CD8-positive, alpha-beta memory T cell (primary cell): ENCODE results near the gene DCAF15. TPM values are rescaled to one million over a fixed set of nuclear protein-coding genes. Genes with fewer than 3 reads are reported as not detected.

Source experiments
- CTCF ChIA-PET: fragments of 350-600 bp; sonication (Branson Sonifier 250); formaldehyde crosslinking; loops from one replicate; lab custom pipeline; 2021; ENCODE audit warnings: antibody characterized with exemption; lab: Charles Lee
- POLR2A ChIA-PET: fragments of 350-600 bp; sonication (Branson Sonifier 250); formaldehyde crosslinking; loops from one replicate; lab custom pipeline; 2021; ENCODE audit warnings: antibody characterized with exemption; lab: Charles Lee
- DNase-seq, 5 donors: peaks; one replicate each; pipeline versions ENCODE4 v3.0.0 to v3.0.0-alpha.2; 2020 to 2022; ENCODE audit warnings: mixed read lengths in 1 of 5
- H3K27ac ChIP-seq: one replicate; pipeline ENCODE4 v1.7.0; 2013; ENCODE audit warnings: low read depth, mild to moderate bottlenecking, low read length, moderate library complexity
- H3K27me3 ChIP-seq: 2 replicates; pipeline ENCODE4 v1.7.0; 2013; ENCODE audit warnings: low read length, mild to moderate bottlenecking; ENCODE audit not compliant: insufficient read depth, poor library complexity, severe bottlenecking
- H3K36me3 ChIP-seq: 2 replicates; pipeline ENCODE4 v1.7.0; 2013; ENCODE audit warnings: mild to moderate bottlenecking, low read length, moderate library complexity; ENCODE audit not compliant: insufficient read depth
- H3K4me1 ChIP-seq: 2 replicates; pipeline ENCODE4 v1.7.0; 2013; ENCODE audit warnings: mild to moderate bottlenecking, low read length, moderate library complexity; ENCODE audit not compliant: insufficient read depth
- H3K4me3 ChIP-seq: 2 replicates; pipeline ENCODE4 v1.7.0; 2013; ENCODE audit warnings: mild to moderate bottlenecking, low read length
- H3K9me3 ChIP-seq: 2 replicates; pipeline ENCODE4 v1.7.0; 2013; ENCODE audit warnings: mild to moderate bottlenecking, low read length
- H3K27ac Mint-ChIP-seq, 8 donors: one replicate each; pipeline ENCODE4 v1.8.0; 2020 to 2021; ENCODE audit warnings: mixed read lengths in 8 of 8, mild to moderate bottlenecking in 6 of 8, inconsistent platforms in 3 of 8, moderate library complexity in 3 of 8
- H3K27me3 Mint-ChIP-seq, 2 donors: one replicate each; pipeline ENCODE4 v1.8.0; 2020 to 2021; ENCODE audit warnings: mixed read lengths in 2 of 2, mild to moderate bottlenecking in 1 of 2, moderate library complexity in 1 of 2
- H3K36me3 Mint-ChIP-seq, 3 donors: one replicate each; pipeline ENCODE4 v1.8.0; 2020 to 2021; ENCODE audit warnings: mixed read lengths in 3 of 3, inconsistent platforms in 1 of 3, mild to moderate bottlenecking in 1 of 3
- H3K4me1 Mint-ChIP-seq, 3 donors: one replicate each; pipeline ENCODE4 v1.8.0; 2020 to 2021; ENCODE audit warnings: mixed read lengths in 3 of 3, inconsistent platforms in 1 of 3, mild to moderate bottlenecking in 1 of 3
- H3K4me3 Mint-ChIP-seq, 7 donors: one replicate each; pipeline ENCODE4 v1.8.0; 2020 to 2021; ENCODE audit warnings: mixed read lengths in 7 of 7, mild to moderate bottlenecking in 6 of 7, moderate library complexity in 4 of 7, inconsistent platforms in 2 of 7
- H3K9me3 Mint-ChIP-seq, 5 donors: one replicate each; pipeline ENCODE4 v1.8.0; 2020 to 2022; ENCODE audit warnings: mixed read lengths in 5 of 5, mild to moderate bottlenecking in 3 of 5, moderate library complexity in 2 of 5, inconsistent platforms in 1 of 5
- polyA plus RNA-seq: library from polyadenylated mRNA; unstranded; fragments of 300-500 nt; fragmentation: Illumina TruSeq; gene quantifications from one replicate; pipeline ENCODE4 v1.2.3, GENCODE V29; 2021
- total RNA-seq, 2 experiments: library from RNA; stranded (reverse); gene quantifications; one replicate each; pipeline ENCODE4 v1.2.3, GENCODE V29; 2021

Gene DCAF15
- total and polyA plus RNA-seq, 3 experiments from 2014 or later = 8.0 to 66.5 (median 64.6) TPM

DNA sequence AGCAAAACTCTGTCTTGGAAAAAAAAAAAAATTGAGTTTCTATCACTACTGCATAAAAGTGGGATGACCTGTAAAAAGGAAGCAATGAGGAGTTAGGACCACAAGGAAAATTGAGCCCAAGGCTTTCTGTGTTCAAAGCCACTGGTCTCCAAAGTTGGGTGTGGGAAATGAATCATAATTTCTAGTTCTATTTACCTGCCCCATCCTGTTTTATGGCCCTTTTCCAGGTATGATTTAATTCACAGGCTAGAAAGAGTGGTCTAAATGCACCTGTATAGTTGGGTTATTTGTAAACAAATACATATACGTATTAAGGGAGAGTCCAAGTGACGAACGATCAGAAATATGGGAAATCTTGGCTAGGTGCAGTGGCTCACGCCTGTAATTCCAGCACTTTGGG, 5.9 kb upstream of the DCAF15 start:
- no peak overlapping the region for H3K4me3 ChIP-seq
- no peaks in the 10 kb centered on the region for H3K9me3 Mint-ChIP-seq
- no peaks in the 10 kb centered on the region for H3K36me3 ChIP-seq
- peaks cover 0 to 3% (median 0%) of the 10 kb centered on the region in 3 donors for H3K36me3 Mint-ChIP-seq
- peak overlapping the region in 1 of 8 donors; percentile 57 for H3K27ac Mint-ChIP-seq
- H3K9me3 ChIP-seq = no peaks in the 10 kb centered on the region
- CTCF ChIA-PET = no interaction called here
- no peak overlapping the region for H3K27ac ChIP-seq
- POLR2A ChIA-PET = interaction anchor here (0.6 kb wide), 1 partner anchor 107 kb away, joined by 6 read pairs; no protein-coding TSS in a partner anchor
- no peaks in the 10 kb centered on the region for H3K4me1 ChIP-seq
- DNase-seq = no peak
- no peaks in the 10 kb centered on the region for H3K27me3 ChIP-seq
- H3K4me1 Mint-ChIP-seq = no peaks in the 10 kb centered on the region
- H3K27me3 Mint-ChIP-seq = no peaks in the 10 kb centered on the region
- H3K4me3 Mint-ChIP-seq = no peak overlapping the region

DNA sequence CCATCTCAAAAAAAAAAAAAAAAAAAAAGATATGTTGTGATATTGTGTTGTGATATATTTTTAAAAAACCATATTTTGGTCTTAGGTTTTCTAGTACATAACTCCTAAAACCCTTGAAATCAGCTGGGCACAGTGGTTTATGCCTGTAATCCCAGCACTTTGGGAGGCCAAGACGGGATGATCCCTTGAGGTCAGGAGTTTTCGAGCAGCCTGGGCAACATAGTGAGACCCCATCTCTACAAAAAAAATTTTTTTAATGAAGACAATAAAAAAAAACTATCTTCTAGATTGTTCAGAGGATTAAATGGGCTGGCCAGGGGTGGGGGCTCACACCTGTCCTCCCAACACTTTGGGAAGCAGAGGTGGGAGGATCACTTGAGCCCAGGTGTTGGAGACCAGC, 1.3 kb upstream of the DCAF15 start:
- Histone ChIP-seq H3K27me3 (no peaks in the 10 kb centered on the region), H3K27ac (no peak overlapping the region), H3K36me3 (peaks cover 9% of the 10 kb centered on the region), H3K4me3 (no peak overlapping the region), H3K4me1 (peaks cover 16% of the 10 kb centered on the region), H3K9me3 (no peaks in the 10 kb centered on the region)
- peak overlapping the region in 1 of 7 donors; percentile 73 for H3K4me3 Mint-ChIP-seq
- H3K27me3 Mint-ChIP-seq = no peaks in the 10 kb centered on the region
- peak overlapping the region in 2 of 8 donors; percentile 24 to 92 for H3K27ac Mint-ChIP-seq
- peaks cover 18 to 27% (median 22%) of the 10 kb centered on the region in 3 donors for H3K4me1 Mint-ChIP-seq
- no peaks in the 10 kb centered on the region for H3K9me3 Mint-ChIP-seq
- peaks cover 0 to 21% (median 0%) of the 10 kb centered on the region in 3 donors for H3K36me3 Mint-ChIP-seq
- CTCF ChIA-PET = interaction anchor here (1.2 to 1.6 kb wide), 2 partner anchors 41 to 118 kb away, joined by 3 to 4 read pairs; no protein-coding TSS in a partner anchor
- POLR2A ChIA-PET = interaction anchor here (0.6 kb wide), 1 partner anchor 114 kb away, joined by 5 read pairs; no protein-coding TSS in a partner anchor
- no peak for DNase-seq

DNA sequence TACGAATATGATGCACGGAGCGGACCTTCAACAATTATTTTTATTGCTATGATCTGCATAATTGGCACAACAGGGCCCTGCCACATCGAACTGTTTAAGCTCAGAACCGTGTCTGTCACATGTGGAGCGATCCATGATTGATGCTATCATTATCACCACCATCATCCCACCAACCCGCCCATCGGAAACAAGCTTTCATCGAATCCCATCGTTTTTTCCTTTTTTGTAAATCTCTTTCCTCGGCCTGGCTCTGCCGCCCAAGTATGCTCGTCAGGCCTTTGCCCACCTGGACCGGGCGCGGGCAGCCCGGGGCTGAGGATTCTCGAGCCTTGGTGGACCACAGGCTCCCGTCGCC, 533 bp upstream of the DCAF15 start:
- Mint-ChIP-seq H3K9me3 (no peaks in the 10 kb centered on the region), H3K36me3 (peaks cover 0 to 28% (median 0%) of the 10 kb centered on the region in 3 donors), H3K27ac (peak overlapping the region; percentile 87 to 97 (median 94)), H3K4me3 (peak overlapping the region; percentile 82 to 100 (median 92)), H3K27me3 (no peaks in the 10 kb centered on the region), H3K4me1 (peaks cover 18 to 27% (median 22%) of the 10 kb centered on the region in 3 donors)
- Histone ChIP-seq H3K27me3 (no peaks in the 10 kb centered on the region), H3K27ac (peak overlapping the region; percentile 85), H3K9me3 (no peaks in the 10 kb centered on the region), H3K4me3 (peak overlapping the region; percentile 47), H3K36me3 (peaks cover 16% of the 10 kb centered on the region), H3K4me1 (peaks cover 16% of the 10 kb centered on the region)
- no peak for DNase-seq
- ChIA-PET POLR2A (interaction anchor here (0.6 to 1.5 kb wide), 4 partner anchors 52 to 115 kb away, joined by 3 to 7 read pairs (median 5); partner anchors contain the start of genes IL27RA and RFX1), CTCF (interaction anchor here (1.2 to 1.6 kb wide), 2 partner anchors 41 to 117 kb away, joined by 3 to 4 read pairs; no protein-coding TSS in a partner anchor)

GRCh38 chr19:13952931-13953531, 722 bp downstream of the DCAF15 start:
- peaks cover 0 to 40% (median 0%) of the 10 kb centered on the region in 3 donors for H3K36me3 Mint-ChIP-seq
- peak overlapping the region; percentile 85 for H3K27ac ChIP-seq
- POLR2A ChIA-PET = interaction anchor here (0.6 to 1.5 kb wide), 5 partner anchors 34 to 79 kb away, joined by 3 to 7 read pairs (median 4); partner anchors contain the start of genes IL27RA and RFX1
- peaks cover 16% of the 10 kb centered on the region for H3K4me1 ChIP-seq
- no peaks in the 10 kb centered on the region for H3K27me3 Mint-ChIP-seq
- peaks cover 18 to 30% (median 22%) of the 10 kb centered on the region in 3 donors for H3K4me1 Mint-ChIP-seq
- H3K9me3 ChIP-seq = no peaks in the 10 kb centered on the region
- H3K27me3 ChIP-seq = no peaks in the 10 kb centered on the region
- H3K27ac Mint-ChIP-seq = peak overlapping the region; percentile 67 to 91 (median 80)
- peaks cover 23% of the 10 kb centered on the region for H3K36me3 ChIP-seq
- H3K9me3 Mint-ChIP-seq = no peaks in the 10 kb centered on the region
- CTCF ChIA-PET = interaction anchor here (1.3 to 1.6 kb wide), 5 partner anchors 51 to 184 kb away, joined by 4 to 6 read pairs (median 5); partner anchors contain the start of gene ASF1B
- peak overlapping the region; percentile 79 to 100 (median 85) for H3K4me3 Mint-ChIP-seq
- DNase-seq = no peak
- H3K4me3 ChIP-seq = peak overlapping the region; percentile 84

- Histone ChIP-seq H3K9me3 (no peaks in the 10 kb centered on the region), H3K4me3 (no peak overlapping the region), H3K4me1 (peaks cover 16% of the 10 kb centered on the region), H3K27ac (no peak overlapping the region), H3K27me3 (no peaks in the 10 kb centered on the region), H3K36me3 (peaks cover 31% of the 10 kb centered on the region)
- Mint-ChIP-seq H3K9me3 (no peaks in the 10 kb centered on the region), H3K27ac (peak overlapping the region in 5 of 8 donors; percentile 17 to 88 (median 57)), H3K36me3 (peaks cover 0 to 51% (median 0%) of the 10 kb centered on the region in 3 donors), H3K4me1 (peaks cover 18 to 35% (median 22%) of the 10 kb centered on the region in 3 donors), H3K27me3 (no peaks in the 10 kb centered on the region), H3K4me3 (peak overlapping the region; percentile 80 to 100 (median 85))
- DNase-seq = no peak
- ChIA-PET POLR2A (no interaction called here), CTCF (interaction anchor here (0.9 kb wide), 1 partner anchor 94 kb away, joined by 3 read pairs; no protein-coding TSS in a partner anchor)
Observed at GRCh38 chr19:13954185-13954584, 1.9 kb downstream of the DCAF15 start.

- Histone ChIP-seq H3K27ac (no peak overlapping the region), H3K4me3 (no peak overlapping the region), H3K4me1 (peaks cover 16% of the 10 kb centered on the region), H3K36me3 (peaks cover 36% of the 10 kb centered on the region), H3K27me3 (no peaks in the 10 kb centered on the region), H3K9me3 (no peaks in the 10 kb centered on the region)
- H3K27me3 Mint-ChIP-seq = no peaks in the 10 kb centered on the region
- ChIA-PET CTCF (interaction anchor here (1.0 to 1.4 kb wide), 2 partner anchors 26 to 32 kb away, joined by 3 read pairs; no protein-coding TSS in a partner anchor), POLR2A (interaction anchor here (0.6 kb wide), 1 partner anchor 38 kb away, joined by 5 read pairs; no protein-coding TSS in a partner anchor)
- no peak overlapping the region for H3K27ac Mint-ChIP-seq
- no peaks in the 10 kb centered on the region for H3K9me3 Mint-ChIP-seq
- peaks cover 0 to 66% (median 0%) of the 10 kb centered on the region in 3 donors for H3K36me3 Mint-ChIP-seq
- peaks cover 18 to 35% (median 22%) of the 10 kb centered on the region in 3 donors for H3K4me1 Mint-ChIP-seq
- no peak for DNase-seq
- peak overlapping the region in 1 of 7 donors; percentile 27 for H3K4me3 Mint-ChIP-seq
Observed at GRCh38 chr19:13955662-13956364, 3.5 kb downstream of the DCAF15 start.

DNA sequence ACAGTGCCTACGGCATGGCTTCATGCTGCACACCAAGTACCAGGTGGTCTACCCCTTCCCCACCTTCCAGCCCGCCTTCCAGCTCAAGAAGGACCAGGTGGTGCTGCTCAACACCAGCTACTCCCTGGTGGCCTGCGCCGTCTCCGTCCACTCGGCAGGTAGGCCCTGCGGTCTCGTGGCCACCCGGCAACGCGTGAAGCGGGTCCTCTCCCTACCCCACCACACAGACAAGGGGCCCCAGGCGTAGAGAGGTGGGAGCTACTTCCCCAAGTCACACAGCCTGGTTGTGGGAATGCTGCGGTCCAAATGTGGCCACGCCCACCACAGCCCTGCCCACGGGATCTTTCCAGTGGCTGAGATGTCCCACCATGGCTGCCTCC, 4.0 kb downstream of the DCAF15 start:
- Mint-ChIP-seq H3K9me3 (no peaks in the 10 kb centered on the region), H3K4me1 (peaks cover 18 to 36% (median 22%) of the 10 kb centered on the region in 3 donors), H3K27me3 (no peaks in the 10 kb centered on the region), H3K36me3 (peaks cover 0 to 68% (median 0%) of the 10 kb centered on the region in 3 donors), H3K4me3 (peak overlapping the region in 1 of 7 donors; percentile 65), H3K27ac (no peak overlapping the region)
- no peak for DNase-seq
- CTCF ChIA-PET = interaction anchor here (1.4 kb wide), 1 partner anchor 26 kb away, joined by 3 read pairs; no protein-coding TSS in a partner anchor
- Histone ChIP-seq H3K36me3 (peaks cover 36% of the 10 kb centered on the region), H3K4me1 (peaks cover 16% of the 10 kb centered on the region), H3K4me3 (no peak overlapping the region), H3K9me3 (no peaks in the 10 kb centered on the region), H3K27ac (no peak overlapping the region), H3K27me3 (no peaks in the 10 kb centered on the region)
- POLR2A ChIA-PET = interaction anchor here (0.6 kb wide), 1 partner anchor 37 kb away, joined by 5 read pairs; no protein-coding TSS in a partner anchor
